ENCODE measurements around the gene LCP2.

The LCP2 gene

DNA sequence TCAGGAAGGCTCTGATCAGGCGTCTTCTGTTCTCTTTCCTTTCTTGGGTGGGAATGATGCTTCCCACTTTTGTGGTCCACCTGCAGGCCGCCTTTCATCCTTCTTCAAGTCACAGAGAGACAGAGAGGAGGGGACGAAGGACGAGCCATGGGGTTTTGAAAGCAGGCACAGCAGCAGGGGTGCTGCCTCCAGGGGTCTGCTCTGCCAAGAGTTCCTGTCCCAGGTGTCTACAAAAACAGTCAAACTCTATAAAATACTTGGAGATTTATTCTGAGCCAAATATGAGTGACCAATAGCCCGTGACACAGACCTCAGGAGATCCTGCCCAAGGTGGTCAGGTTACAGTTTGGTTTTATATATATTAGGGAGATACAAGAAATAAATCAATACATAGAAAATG lies 34.5 kb upstream of the LCP2 start (continued):
- TF ChIP-seq, protein P1, sequence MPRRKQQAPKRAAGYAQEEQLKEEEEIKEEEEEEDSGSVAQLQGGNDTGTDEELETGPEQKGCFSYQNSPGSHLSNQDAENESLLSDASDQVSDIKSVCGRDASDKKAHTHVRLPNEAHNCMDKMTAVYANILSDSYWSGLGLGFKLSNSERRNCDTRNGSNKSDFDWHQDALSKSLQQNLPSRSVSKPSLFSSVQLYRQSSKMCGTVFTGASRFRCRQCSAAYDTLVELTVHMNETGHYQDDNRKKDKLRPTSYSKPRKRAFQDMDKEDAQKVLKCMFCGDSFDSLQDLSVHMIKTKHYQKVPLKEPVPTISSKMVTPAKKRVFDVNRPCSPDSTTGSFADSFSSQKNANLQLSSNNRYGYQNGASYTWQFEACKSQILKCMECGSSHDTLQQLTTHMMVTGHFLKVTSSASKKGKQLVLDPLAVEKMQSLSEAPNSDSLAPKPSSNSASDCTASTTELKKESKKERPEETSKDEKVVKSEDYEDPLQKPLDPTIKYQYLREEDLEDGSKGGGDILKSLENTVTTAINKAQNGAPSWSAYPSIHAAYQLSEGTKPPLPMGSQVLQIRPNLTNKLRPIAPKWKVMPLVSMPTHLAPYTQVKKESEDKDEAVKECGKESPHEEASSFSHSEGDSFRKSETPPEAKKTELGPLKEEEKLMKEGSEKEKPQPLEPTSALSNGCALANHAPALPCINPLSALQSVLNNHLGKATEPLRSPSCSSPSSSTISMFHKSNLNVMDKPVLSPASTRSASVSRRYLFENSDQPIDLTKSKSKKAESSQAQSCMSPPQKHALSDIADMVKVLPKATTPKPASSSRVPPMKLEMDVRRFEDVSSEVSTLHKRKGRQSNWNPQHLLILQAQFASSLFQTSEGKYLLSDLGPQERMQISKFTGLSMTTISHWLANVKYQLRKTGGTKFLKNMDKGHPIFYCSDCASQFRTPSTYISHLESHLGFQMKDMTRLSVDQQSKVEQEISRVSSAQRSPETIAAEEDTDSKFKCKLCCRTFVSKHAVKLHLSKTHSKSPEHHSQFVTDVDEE (CRISPR knock-in tag; IDR thresholded peaks at IDR 0.05): no peak
- TF ChIP-seq ESRRG (CRISPR knock-in tag; IDR thresholded peaks at IDR 0.05) (no peak), POU6F1 (CRISPR knock-in tag; IDR thresholded peaks at IDR 0.05; ENCODE audit: borderline replicate concordance, low read depth) (no peak)

GRCh38 chr5:170330568-170331054 lies 33.0 kb upstream of the LCP2 start:
- TF ChIP-seq ESRRG (CRISPR knock-in tag; IDR thresholded peaks at IDR 0.05) (no peak), TCF4 (CRISPR knock-in tag; IDR thresholded peaks at IDR 0.05; ENCODE audit: borderline replicate concordance) (no peak), ZFP30 (CRISPR knock-in tag; IDR thresholded peaks at IDR 0.05) (no peak), ZNF8 (CRISPR knock-in tag; IDR thresholded peaks at IDR 0.05) (no peak), CSRNP3 (CRISPR knock-in tag; IDR thresholded peaks at IDR 0.05) (no peak), ZNF70 (CRISPR knock-in tag; IDR thresholded peaks at IDR 0.05) (no peak), ZNF565 (CRISPR knock-in tag; conservative IDR thresholded peaks at IDR 0.05; ENCODE audit: low read depth) (no peak), ZFP3 (CRISPR knock-in tag; IDR thresholded peaks at IDR 0.05) (no peak), ISL1 (CRISPR knock-in tag; IDR thresholded peaks at IDR 0.05) (no peak), ARNTL (CRISPR knock-in tag; IDR thresholded peaks at IDR 0.05; ENCODE audit: borderline replicate concordance, low read depth) (no peak), RARB (CRISPR knock-in tag; IDR thresholded peaks at IDR 0.05) (no peak), TOX (CRISPR knock-in tag; IDR thresholded peaks at IDR 0.05; ENCODE audit: borderline replicate concordance) (no peak), OSR1 (CRISPR knock-in tag; IDR thresholded peaks at IDR 0.05) (no peak), CSDC2 (CRISPR knock-in tag; IDR thresholded peaks at IDR 0.05) (no peak), BACH2 (CRISPR knock-in tag; IDR thresholded peaks at IDR 0.05; ENCODE audit: borderline replicate concordance) (no peak), PPARA (CRISPR knock-in tag; IDR thresholded peaks at IDR 0.05; ENCODE audit: borderline replicate concordance) (no peak)
- TF ChIP-seq, protein P1 (CRISPR knock-in tag; IDR thresholded peaks at IDR 0.05): no peak
- TF ChIP-seq, protein P2, sequence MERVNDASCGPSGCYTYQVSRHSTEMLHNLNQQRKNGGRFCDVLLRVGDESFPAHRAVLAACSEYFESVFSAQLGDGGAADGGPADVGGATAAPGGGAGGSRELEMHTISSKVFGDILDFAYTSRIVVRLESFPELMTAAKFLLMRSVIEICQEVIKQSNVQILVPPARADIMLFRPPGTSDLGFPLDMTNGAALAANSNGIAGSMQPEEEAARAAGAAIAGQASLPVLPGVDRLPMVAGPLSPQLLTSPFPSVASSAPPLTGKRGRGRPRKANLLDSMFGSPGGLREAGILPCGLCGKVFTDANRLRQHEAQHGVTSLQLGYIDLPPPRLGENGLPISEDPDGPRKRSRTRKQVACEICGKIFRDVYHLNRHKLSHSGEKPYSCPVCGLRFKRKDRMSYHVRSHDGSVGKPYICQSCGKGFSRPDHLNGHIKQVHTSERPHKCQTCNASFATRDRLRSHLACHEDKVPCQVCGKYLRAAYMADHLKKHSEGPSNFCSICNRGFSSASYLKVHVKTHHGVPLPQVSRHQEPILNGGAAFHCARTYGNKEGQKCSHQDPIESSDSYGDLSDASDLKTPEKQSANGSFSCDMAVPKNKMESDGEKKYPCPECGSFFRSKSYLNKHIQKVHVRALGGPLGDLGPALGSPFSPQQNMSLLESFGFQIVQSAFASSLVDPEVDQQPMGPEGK (CRISPR knock-in tag; IDR thresholded peaks at IDR 0.05; ENCODE audit: borderline replicate concordance): no peak

GRCh38 chr5:170329524-170329923 lies 31.9 kb upstream of the LCP2 start:
- no peak for TF ChIP-seq PPARA (CRISPR knock-in tag; IDR thresholded peaks at IDR 0.05; ENCODE audit: borderline replicate concordance)
- no peak for ATAC-seq

More at GRCh38 chr5:170330568-170331054, 33.0 kb upstream of the LCP2 start:
- ATAC-seq: no peak

All from SK-N-SH treated with all-trans-retinoic acid at 6 μM for 48 hours (cell line).